GM06990 (cell line): ENCODE results near the gene DDAH1.

Experiments used
- DNase-seq: peaks from one replicate; pipeline ENCODE4 v3.0.0-alpha.2; 2011; ENCODE audit not compliant: insufficient read length; ENCODE audit errors: extremely low read depth
- H3K27me3 ChIP-seq: replicated peaks from 2 replicates; pipeline ENCODE4 v1.6.0; 2011; ENCODE audit warnings: low read length; ENCODE audit not compliant: control insufficient read depth, insufficient read depth
- H3K36me3 ChIP-seq: 2 replicates; pipeline ENCODE4 v1.5.1; 2011; ENCODE audit warnings: low read length; ENCODE audit not compliant: control insufficient read depth, insufficient read depth
- H3K4me3 ChIP-seq: replicated peaks from 2 replicates; pipeline ENCODE4 v1.5.1; 2011; ENCODE audit warnings: low read depth, mild to moderate bottlenecking, control low read depth, low read length
- TF ChIP-seq, protein P1 (sequence below): IDR thresholded peaks from 2 replicates; pipeline ENCODE4 v1.5.1; 2011; ENCODE audit warnings: low read length, control low read depth, mild to moderate bottlenecking, inconsistent platforms; ENCODE audit not compliant: insufficient read depth, poor library complexity, severe bottlenecking

The DDAH1 gene

DNA sequence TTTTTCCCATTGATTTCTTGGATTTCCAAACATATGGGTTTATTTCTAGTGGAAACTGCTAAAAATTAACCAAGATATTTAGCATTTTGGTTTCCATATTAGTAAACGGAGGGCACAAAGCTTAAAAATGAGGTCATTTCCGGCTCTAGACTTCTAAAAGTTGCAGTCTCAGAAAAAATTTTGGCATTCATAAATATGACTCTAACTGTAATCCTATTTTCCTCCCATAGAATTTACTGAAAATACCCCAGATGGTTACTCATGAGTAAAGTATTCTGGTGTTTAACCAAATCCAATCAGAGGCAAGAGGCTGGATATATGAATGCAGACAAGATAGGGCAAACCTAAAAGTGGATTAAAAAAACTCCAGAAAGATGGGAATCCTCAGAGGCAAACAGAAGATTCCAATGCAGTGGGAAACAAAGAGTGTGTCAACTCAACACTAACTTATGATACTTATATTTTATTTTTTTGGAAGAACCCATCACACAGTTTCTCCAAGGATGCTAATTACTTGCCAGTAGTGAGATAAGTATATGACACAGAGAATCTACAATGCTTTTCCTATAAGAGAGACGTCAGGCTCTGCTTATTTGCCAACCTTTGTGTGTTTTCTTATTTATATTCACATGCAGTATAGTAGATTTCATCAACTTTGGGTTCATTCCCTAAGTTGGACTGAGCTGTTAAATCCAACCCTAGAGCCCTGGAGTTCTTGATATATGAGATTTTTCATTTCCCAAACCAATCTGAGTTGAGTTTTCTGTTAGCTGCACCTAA lies 98.4 kb downstream of the DDAH1 start:
- DNase-seq: no peak
- Histone ChIP-seq H3K27me3 (no peaks in the 10 kb centered on the region), H3K4me3 (no peak overlapping the region), H3K36me3 (no peaks in the 10 kb centered on the region)
- TF ChIP-seq, protein P1, sequence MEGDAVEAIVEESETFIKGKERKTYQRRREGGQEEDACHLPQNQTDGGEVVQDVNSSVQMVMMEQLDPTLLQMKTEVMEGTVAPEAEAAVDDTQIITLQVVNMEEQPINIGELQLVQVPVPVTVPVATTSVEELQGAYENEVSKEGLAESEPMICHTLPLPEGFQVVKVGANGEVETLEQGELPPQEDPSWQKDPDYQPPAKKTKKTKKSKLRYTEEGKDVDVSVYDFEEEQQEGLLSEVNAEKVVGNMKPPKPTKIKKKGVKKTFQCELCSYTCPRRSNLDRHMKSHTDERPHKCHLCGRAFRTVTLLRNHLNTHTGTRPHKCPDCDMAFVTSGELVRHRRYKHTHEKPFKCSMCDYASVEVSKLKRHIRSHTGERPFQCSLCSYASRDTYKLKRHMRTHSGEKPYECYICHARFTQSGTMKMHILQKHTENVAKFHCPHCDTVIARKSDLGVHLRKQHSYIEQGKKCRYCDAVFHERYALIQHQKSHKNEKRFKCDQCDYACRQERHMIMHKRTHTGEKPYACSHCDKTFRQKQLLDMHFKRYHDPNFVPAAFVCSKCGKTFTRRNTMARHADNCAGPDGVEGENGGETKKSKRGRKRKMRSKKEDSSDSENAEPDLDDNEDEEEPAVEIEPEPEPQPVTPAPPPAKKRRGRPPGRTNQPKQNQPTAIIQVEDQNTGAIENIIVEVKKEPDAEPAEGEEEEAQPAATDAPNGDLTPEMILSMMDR: no peak

DNA sequence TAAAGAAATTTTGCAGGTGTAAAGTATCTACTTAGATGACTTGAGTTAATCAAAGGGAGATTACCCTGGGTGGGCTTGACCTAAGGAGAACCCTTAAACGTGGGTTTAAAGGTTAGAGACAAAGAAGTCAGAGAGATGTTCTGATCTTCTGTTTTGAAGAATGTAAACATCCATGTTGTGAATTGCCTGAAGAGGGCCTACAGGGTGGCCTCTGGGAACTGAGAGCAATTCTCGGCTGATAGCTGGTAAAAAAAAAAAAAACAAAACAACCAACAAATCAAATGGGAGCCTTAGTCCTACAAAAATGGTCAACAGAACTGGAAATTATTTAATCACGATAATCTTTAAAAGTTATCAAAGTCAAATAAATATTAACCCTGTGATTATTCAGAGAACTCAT lies 99.1 kb downstream of the DDAH1 start:
- Histone ChIP-seq H3K36me3 (no peaks in the 10 kb centered on the region), H3K27me3 (no peaks in the 10 kb centered on the region), H3K4me3 (no peak overlapping the region)
- DNase-seq: no peak
- TF ChIP-seq, protein P1: no peak

DNA sequence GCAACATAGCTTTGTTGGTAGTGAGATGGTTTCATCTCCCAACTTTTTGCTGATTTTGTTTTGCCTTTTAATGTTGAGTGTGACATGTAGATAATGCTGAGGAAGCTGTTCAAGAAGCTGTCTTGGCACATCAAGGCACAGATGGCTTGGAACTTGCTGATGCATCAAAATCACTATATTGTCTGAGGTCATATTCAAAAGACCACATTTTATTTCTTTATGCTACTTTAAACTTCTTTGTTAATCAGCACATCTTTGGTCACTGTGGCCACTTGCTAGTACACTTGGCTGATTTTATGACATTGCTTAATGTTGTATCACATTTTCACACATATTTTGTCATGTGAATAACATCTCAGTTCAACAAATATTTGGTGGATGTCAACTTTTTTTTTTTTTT lies 101.4 kb downstream of the DDAH1 start:
- no peak for DNase-seq
- Histone ChIP-seq H3K4me3 (no peak overlapping the region), H3K27me3 (no peaks in the 10 kb centered on the region), H3K36me3 (no peaks in the 10 kb centered on the region)
- TF ChIP-seq, protein P1: no peak

DNA sequence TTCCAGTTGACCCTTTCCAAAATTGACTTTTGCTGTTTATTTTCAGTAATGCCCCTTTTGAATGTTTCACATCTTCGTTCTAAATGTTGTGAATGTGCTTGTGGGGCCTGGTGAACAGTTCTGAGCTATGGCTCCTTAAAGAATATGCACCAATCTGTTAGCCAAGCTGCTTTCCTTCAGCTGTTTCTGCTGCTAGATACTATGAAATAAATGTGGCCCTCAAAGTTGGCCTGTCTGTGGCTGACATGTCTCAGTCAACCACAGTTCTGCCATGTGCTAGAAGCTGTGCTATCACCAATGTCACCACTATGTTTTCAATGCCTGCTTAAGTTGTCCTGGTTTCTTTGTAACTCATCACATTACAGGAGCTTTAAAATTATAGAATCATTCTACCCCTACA lies 101.9 kb downstream of the DDAH1 start:
- TF ChIP-seq, protein P1: no peak
- Histone ChIP-seq H3K4me3 (no peak overlapping the region), H3K27me3 (no peaks in the 10 kb centered on the region), H3K36me3 (no peaks in the 10 kb centered on the region)
- no peak for DNase-seq

DNA sequence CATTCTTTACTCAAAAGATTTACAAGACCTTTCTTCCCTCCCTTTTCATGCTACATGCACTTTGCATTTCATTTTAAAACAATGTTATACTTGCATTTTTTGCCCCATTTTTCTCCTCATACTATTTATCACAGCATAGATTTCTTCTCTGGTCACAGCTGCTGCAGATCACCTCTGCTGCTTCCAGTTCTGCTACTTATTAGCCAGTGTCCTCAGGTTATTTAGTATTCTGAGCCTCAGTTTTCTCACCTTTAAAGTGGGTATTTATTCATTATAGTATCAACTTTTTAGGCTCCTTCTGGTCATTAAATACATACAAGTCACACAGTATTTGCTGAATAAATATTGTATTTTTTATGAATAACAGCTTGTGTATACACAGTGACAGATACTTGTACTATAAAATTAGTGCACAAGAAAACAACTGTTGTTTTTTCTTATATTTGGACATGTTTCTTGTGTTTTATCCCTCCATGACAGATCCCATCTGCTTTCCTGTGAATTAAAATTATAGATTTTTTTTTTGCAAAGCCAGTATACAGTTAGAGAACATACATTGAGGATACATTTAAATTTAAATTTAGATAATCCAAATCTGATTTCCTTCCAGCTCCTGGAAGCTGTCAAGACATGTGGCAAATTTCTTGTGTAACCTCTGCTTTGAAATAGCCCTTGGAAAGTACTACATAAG lies 103.2 kb downstream of the DDAH1 start:
- TF ChIP-seq, protein P1: no peak

More for the DNA sequence above, 103.2 kb downstream of the DDAH1 start:
- no peaks in the 10 kb centered on the region for H3K27me3 ChIP-seq
- DNase-seq: no peak
- H3K4me3 ChIP-seq: no peak overlapping the region
- no peaks in the 10 kb centered on the region for H3K36me3 ChIP-seq
